H1 (cell line): Measurements from ENCODE around the gene OR52R1. TPM values are rescaled to one million over a fixed set of nuclear protein-coding genes. Genes with fewer than 3 reads are reported as not detected.

Experiments used
- EZH2 ChIP-seq: fragments of 200-600 bp; sonication (generic); IDR thresholded peaks from 2 replicates; pipeline ENCODE4 v1.7.1; 2012; ENCODE audit warnings: low read depth, mild to moderate bottlenecking, moderate library complexity, low read length, inconsistent platforms; ENCODE audit not compliant: severe bottlenecking
- KDM5A ChIP-seq: fragments of 200-600 bp; IDR thresholded peaks from 2 replicates; pipeline ENCODE4 v1.7.1; 2012; ENCODE audit warnings: mild to moderate bottlenecking, low read length, inconsistent platforms, mixed read lengths
- POLR2A ChIP-seq, 2 experiments: IDR thresholded peaks; 1 replicate in 1 of 2; 2 replicates in 1 of 2; pipeline ENCODE4 v1.6.1; 2011; ENCODE audit warnings: low read depth in 2 of 2, low read length in 2 of 2, mild to moderate bottlenecking in 2 of 2; ENCODE audit errors: control extremely low read depth in 1 of 2
- SAP30 ChIP-seq: fragments of 300-600 bp; sonication (generic); IDR thresholded peaks from 2 replicates; pipeline ENCODE4 v1.7.1; 2012; ENCODE audit warnings: low read length, moderate library complexity, mild to moderate bottlenecking, inconsistent platforms; ENCODE audit not compliant: insufficient read depth, insufficient replicate concordance
- polyA plus RNA-seq, 7 experiments: library from polyadenylated mRNA; depleted of rRNA in 3 of 7; stranded (reverse) in 5 of 7; unstranded in 2 of 7; fragments of >200 nt in 5 of 7; fragments of 200-250 nt in 2 of 7; gene quantifications; 1 replicate in 5 of 7; 2 replicates in 1 of 7; 4 replicates in 1 of 7; pipeline versions ENCODE4 v1.2.1 to v1.2.3, GENCODE V29; 2011 to 2013; ENCODE audit warnings: missing spikeins in 2 of 7, mixed read lengths in 2 of 7
- total RNA-seq: library from RNA; stranded (reverse); fragmentation: NEBNext Ultra II Directional; extraction: Animal tissue kit (Norgen Biotek cat#: 25700); gene quantifications from 2 replicates; pipeline ENCODE4 v1.2.1, GENCODE V29; 2021

Gene OR52R1
- total and polyA plus RNA-seq, 2 of the 8 experiments (the other 6 are each of a cell fraction or from before 2014, with no cell fraction given) = not detected

- TF ChIP-seq SAP30 (no peak), POLR2A (IDR thresholded peaks at IDR 0.05; ENCODE audit: control extremely low read depth in 1 of 2, low read depth in 2 of 2, low read length in 2 of 2) (no peak), EZH2 (no peak), KDM5A (no peak)
These were observed 35.8 kb upstream of the OR52R1 start (continued) for GRCh38 chr11:4839851-4840549.
